GM12892 (cell line): ENCODE measurements around the gene PGBD2.
"Not testable (repeated sequence)": the region's sequence is repeated elsewhere in the genome, so short reads cannot be mapped to it uniquely, and the experiment has no call there.

Source experiments
- DNase-seq: peaks from one replicate; pipeline ENCODE4 v3.0.0; 2011; ENCODE audit not compliant: insufficient read length
- FAIRE-seq: peaks from 2 replicates; lab custom pipeline; 2011; peaks lifted over from hg19 to GRCh38; lab: Jason Lieb, UNC
- POLR2A ChIP-seq: IDR thresholded peaks from 2 replicates; pipeline ENCODE4 v1.6.1; 2011; ENCODE audit warnings: low read depth, low read length, control low read depth
- POLR2AphosphoS5 ChIP-seq: IDR thresholded peaks from 2 replicates; pipeline ENCODE4 v1.6.1; 2011; ENCODE audit warnings: low read depth, low read length, control low read depth
- TAF1 ChIP-seq: IDR thresholded peaks from 2 replicates; pipeline ENCODE4 v1.6.1; 2011; ENCODE audit warnings: low read depth, mild to moderate bottlenecking, control low read depth, low read length, borderline replicate concordance

Gene PGBD2

DNA sequence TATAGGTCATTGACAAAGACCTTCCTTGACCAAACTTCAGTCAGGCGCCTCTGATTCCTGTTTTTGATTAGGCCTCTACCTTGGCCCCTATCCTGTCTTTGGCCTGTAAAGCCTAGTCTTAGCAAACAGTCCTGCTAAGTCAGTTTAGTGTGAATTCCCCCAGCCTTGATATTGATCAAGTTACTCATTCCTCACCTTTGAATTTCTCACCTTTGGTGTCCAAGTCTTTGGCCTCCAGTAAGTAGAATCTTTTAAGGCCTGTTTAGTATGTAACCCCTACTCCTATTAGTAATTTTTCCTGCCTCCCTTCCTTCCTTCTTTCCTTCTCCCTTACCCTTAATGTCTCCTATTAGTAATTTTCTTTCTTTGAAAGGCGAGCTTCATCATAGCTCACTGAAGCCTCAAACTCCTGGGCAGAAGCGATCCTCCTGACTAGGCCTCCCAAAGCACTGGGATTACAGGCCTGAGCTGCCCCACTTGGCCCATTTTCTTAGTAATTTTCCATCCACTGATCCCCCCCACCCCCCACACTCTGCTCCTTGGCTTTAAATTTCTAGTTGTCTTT, 34.1 kb upstream of the PGBD2 start:
- TF ChIP-seq POLR2AphosphoS5 (no peak), TAF1 (no peak), POLR2A (no peak)
- FAIRE-seq, result no peak
- no peak for DNase-seq

DNA sequence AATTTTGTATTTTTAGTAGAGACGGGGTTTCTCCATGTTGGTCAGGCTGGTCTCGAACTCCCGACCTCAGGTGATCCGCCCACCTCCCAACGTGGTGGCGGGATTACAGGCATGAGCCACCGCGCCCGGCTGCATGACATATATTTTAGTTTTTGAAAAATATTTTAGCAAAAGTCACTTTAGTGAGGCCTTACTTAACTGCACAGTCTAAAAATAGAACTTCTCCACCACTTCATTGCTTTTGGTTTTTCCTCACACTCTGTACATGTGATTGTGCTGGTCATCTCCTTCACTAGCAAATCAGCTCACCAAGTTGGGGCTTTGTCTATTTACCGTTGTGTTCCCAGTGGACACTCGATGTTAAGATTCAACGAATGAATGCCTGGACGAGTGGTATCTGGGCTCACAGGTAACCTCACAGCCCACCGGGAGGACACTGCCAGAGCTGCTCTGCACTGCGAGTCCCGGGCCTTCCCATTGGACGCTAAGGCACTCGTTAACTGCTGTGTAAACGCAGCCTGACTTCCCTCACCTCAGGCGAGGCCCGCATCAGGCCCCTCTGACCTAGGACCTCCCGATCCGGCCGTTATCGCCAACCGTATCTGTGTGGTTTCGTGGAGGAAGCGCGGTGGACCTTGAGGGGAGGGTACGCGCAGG, 33.2 kb upstream of the PGBD2 start:
- DNase-seq, result no peak
- FAIRE-seq, result peak; percentile 27
- no peak for TF ChIP-seq POLR2A
- TF ChIP-seq TAF1, result no peak
- TF ChIP-seq POLR2AphosphoS5, result no peak

DNA sequence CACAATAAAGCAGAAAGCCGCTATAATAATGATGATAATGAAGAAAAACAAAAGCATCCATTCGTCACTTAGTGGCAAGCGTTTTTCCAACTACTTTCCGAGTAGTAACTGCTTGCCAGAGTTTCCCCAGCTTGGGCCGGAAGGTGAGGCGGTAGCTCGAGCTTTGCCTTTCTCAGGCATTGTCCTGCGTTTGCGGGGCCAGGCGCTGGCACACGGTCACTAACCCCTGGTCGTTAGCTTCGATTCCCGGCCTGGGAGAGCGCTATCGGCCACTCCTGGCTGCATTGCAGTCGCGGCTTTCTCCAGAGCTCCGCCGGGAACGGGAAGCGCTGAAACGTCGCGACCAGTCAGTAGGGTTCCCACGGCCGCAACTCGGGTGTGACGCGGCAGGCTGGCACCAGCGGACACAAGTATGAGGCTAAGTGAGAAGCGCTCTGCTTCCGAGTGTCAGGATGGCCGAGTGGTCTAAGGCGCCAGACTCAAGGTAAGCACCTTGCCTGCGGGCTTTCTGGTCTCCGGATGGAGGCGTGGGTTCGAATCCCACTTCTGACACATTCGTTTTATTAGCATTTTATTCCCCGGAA, 32.5 kb upstream of the PGBD2 start:
- TF ChIP-seq POLR2A (0 out of 2 replicates have a peak, but pooled peaks have one; percentile 36), POLR2AphosphoS5 (no peak), TAF1 (no peak)
- FAIRE-seq, result peak; percentile 96
- DNase-seq, result peak; percentile 61

DNA sequence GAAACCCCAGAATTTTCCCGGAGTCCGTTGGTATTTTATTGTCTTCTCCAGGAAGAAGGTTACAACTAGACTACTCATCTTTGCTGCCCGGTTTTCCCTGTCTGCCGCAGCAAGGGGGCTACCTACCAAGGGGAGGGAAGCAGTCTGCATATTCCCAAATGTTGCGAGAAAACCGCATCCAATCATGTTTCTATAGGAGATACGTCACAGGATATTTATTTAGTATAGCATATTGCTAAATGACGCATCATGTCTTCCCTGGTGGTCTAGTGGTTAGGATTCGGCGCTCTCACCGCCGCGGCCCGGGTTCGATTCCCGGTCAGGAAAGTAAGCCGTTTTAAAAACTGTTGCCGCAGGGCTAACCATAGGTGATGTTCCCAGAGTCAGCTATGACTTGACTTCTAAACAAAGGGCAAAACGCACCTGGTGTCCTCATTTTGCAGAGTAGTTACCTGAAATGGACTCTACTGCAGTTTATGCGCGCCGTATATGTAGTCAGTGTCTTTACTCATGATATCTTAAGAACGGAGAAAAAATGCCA, 32.0 kb upstream of the PGBD2 start:
- FAIRE-seq (no peak), DNase-seq (no peak)
- no peak for TF ChIP-seq POLR2AphosphoS5
- no peak for TF ChIP-seq POLR2A
- no peak for TF ChIP-seq TAF1

DNA sequence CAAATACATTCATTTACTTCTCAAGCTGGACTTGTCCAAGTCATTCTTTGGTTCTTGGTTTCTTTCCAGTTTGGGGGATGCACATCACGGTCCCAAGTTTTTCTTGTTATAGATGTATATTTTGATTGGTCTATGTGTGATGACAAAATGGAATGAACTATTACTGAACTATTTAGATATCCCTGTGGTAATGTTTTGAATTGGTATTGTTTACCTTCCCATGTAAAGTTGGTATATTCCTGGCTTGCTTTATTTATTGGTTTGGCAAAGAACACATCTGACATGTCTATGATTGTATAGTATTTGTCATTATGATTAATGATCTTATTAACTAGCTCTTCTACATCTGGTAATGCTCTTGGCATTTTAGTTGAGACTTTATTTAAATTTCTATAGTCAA, 24.8 kb upstream of the PGBD2 start:
- TF ChIP-seq POLR2A (no peak), TAF1 (no peak), POLR2AphosphoS5 (no peak)
- peak; percentile 36 for FAIRE-seq
- no peak for DNase-seq

DNA sequence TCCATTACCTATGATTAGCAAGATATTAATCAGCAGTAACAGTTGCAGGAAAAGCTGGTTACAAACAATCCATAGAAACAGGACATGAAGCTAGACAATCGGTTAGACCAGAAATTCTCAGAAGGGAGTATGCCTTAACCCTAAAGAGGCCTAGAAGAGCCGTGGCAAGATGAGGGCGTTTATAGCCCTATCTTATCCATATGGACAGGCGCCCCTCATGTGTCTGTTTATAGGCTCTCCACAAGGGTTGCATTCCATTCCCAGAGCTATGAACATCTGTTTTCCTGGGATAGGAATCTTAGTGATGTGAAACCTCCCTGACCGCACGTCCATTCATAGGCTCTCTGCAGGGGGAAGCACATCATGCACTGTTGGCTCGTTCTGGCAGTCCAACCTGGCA, 23.6 kb upstream of the PGBD2 start:
- not testable (repeated sequence) for FAIRE-seq, DNase-seq

DNA sequence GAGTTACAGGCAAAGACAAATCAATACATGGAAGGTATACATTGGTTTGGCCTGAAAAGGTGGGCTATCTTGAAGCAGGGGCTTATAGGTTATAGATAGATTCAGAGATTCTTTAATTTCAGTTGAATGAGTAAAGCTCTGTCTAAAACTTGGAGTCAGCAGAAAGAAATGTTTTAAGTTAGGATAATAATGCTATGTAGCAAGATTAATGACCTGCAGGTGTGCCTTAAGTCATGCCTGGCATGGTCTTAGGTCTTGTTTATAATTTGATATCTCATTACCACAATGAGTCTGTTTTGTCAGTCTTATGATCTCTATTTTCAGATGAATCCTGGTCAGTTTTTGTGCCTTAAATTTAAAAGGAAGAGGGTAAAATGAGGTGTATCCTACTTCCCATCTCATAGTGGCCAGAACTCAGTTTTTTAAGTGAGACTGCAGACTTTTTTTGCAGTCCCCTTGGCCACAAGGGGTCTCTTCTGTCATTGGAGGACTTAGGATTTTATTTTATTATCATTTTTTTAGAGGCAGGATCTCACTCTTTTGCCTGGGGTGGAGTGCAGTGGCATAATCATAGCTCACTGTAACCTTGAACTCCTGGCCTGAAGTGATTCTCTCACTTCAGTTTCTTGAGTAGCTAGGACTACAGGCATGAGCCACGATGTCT, 21.3 kb upstream of the PGBD2 start:
- FAIRE-seq, result no peak
- TF ChIP-seq POLR2A (no peak), POLR2AphosphoS5 (no peak), TAF1 (no peak)

DNA sequence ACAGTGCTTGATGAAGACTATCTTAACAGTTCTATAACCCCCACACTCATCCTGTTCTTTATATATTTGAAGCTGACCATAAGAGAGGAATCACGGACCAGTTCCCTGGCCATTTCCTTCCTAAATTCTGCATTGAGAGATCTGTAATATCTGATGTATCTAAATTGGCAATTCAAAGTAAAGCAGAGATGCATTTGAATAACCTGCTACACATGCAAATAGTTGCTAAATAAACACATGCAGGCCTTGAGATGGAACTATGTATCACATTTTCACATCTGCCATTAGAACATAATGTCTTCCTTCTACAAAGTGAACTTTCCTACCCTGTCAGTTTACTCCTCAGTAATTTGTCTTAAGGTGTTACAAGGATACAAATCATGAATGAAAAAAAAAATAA, 20.4 kb upstream of the PGBD2 start:
- no peak for DNase-seq
- no peak for FAIRE-seq
- TF ChIP-seq POLR2A, result no peak
- TF ChIP-seq POLR2AphosphoS5, result no peak
- TF ChIP-seq TAF1, result no peak

More for the DNA sequence above, 21.3 kb upstream of the PGBD2 start:
- DNase-seq, result no peak

DNA sequence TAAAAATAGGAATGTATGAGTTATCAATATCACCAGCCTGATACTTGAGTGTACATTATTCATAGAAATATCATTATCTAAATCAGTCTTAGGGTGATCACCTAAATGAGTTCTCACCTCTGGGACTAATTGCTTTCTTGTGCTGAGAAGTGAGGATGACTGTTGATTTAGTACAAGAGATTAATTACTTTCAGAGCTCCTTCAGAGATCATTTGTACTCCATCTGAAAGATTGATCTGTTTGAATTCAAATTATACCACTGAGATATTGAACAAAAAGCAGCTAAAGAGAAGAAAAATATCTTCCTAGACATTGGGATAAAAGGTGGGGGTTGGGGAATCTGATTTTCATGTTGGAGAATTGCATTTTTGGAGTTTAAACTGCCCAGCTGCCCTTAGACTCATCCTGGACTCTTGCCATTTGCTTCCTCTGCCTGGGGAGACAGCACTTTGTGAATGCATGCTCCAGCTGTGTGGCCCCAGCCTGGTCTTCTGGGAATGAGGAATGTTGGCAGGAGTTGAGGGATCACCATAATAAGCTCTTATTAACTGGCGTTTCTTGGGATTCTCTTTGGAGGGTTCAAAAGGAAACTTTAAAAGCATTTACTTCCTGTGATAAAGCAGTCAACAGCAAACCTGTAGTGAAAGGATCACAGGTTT, 19.7 kb upstream of the PGBD2 start:
- no peak for TF ChIP-seq POLR2A
- no peak for TF ChIP-seq POLR2AphosphoS5
- TF ChIP-seq TAF1, result no peak
- DNase-seq (no peak), FAIRE-seq (no peak)

DNA sequence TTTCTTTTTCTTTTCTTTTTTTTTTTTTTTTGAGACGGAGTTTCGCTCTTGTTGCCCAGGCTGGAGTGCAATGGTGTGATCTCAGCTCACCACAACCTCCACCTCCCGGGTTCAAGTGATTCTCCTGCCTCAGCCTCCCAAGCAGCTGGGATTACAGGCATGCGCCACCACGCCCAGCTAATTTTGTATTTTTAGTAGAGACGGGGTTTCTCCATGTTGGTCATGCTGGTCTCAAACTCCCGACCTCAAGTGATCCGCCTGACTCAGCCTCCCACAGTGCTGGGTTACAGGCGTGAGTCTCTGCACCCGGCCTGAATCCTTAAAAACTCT, 16.2 kb upstream of the PGBD2 start:
- not testable (repeated sequence) for DNase-seq, FAIRE-seq

DNA sequence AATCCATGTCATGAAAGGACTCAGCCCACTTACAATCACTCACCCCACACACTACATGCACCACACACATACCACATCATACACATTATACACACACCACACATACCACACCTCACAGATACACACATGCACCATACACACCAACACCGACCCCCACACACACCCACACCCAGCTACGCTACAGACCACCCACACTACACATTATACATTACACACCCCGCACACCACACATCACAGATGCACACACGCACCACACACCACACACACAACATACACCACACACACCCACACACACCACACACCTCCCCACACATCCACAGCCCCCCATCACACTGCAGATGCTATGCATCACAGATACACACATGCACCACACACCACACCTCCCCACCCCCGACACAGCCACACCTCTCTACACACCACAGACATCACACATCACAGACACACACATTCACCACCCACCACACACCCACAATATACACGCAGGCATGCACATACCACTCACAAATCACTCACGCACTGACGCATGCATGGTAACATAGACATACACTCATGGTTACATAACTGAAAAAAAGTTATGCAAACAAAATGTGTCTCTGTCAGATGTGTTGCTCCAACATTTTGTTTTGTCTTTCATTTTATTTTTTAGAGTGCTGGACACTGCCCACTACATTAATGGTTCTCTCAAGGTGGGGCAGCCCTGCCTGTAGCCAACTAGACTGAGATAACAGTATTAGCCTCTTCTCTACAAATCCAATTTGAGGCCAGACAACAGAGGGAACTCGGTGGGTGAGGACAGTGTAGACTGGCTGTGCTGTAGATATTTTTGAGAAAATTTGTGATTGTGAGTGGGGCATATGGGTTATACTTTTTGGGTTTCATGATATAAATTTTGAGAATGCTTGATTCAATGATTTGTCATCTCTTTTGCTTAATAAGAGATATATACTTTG, 15.2 kb upstream of the PGBD2 start:
- DNase-seq (no peak), FAIRE-seq (peak; percentile 44)
- TF ChIP-seq POLR2A (no peak), POLR2AphosphoS5 (no peak), TAF1 (no peak)
